ENCODE results near the gene DDIT4. TPM values are rescaled to one million over a fixed set of nuclear protein-coding genes. Genes with fewer than 3 reads are reported as not detected.
A peak's percentile ranks its signal among the peaks of the same experiment; 100 is the strongest.

DDIT4 gene
- total RNA-seq, 4 donors from 2014 or later, result 93.0 to 309 (median 134) TPM

GRCh38 chr10:72255977-72256729 lies 17.6 kb upstream of the DDIT4 start:
- WGBS, 2 donors, result 88 to 95% methylated on average over 6 of the region's 6 CpGs
- intact Hi-C loops (cut with DNase I), result no loop called here

GRCh38 chr10:72257051-72257892 lies 16.5 kb upstream of the DDIT4 start:
- H3K4me1 ChIP-seq, result peaks cover 70 to 87% of the 10 kb centered on the region in 2 donors
- DNase-seq, result peak; percentile 35 to 37

More at GRCh38 chr10:72255977-72256729, 17.6 kb upstream of the DDIT4 start:
- no peak for TF ChIP-seq CTCF (IDR thresholded peaks at IDR 0.05)
- TF ChIP-seq POLR2A (IDR thresholded peaks at IDR 0.05), result no peak
- Histone ChIP-seq H3K27me3 (no peaks in the 10 kb centered on the region), H3K27ac (peak overlapping the region; percentile 97 to 99 (median 98)), H3K4me3 (replicated peaks in 1 of 3) (no peak overlapping the region), H3K4me1 (peaks cover 67 to 89% of the 10 kb centered on the region in 2 donors), H3K9me3 (no peaks in the 10 kb centered on the region), H3K36me3 (no peaks in the 10 kb centered on the region)
- no peak for DNase-seq

GRCh38 chr10:72258617-72259016 lies 15.1 kb upstream of the DDIT4 start:
- no peak for DNase-seq
- TF ChIP-seq POLR2A (IDR thresholded peaks at IDR 0.05) (no peak), CTCF (IDR thresholded peaks at IDR 0.05) (no peak)
- Histone ChIP-seq H3K4me1 (peaks cover 68 to 82% of the 10 kb centered on the region in 2 donors), H3K27ac (peak overlapping the region; percentile 66 to 95 (median 85)), H3K4me3 (replicated peaks in 1 of 3) (no peak overlapping the region), H3K9me3 (no peaks in the 10 kb centered on the region), H3K36me3 (no peaks in the 10 kb centered on the region), H3K27me3 (no peaks in the 10 kb centered on the region)
- intact Hi-C loops (cut with DNase I), result no loop called here
- WGBS, 2 donors, result 88 to 99% methylated on average over 4 of the region's 4 CpGs

More at GRCh38 chr10:72257051-72257892, 16.5 kb upstream of the DDIT4 start:
- Histone ChIP-seq H3K27me3 (no peaks in the 10 kb centered on the region), H3K27ac (peak overlapping the region; percentile 97 to 99 (median 98)), H3K9me3 (no peaks in the 10 kb centered on the region), H3K36me3 (no peaks in the 10 kb centered on the region), H3K4me3 (replicated peaks in 1 of 3) (no peak overlapping the region)
- intact Hi-C loops (cut with DNase I), result no loop called here
- TF ChIP-seq CTCF (IDR thresholded peaks at IDR 0.05) (no peak), POLR2A (IDR thresholded peaks at IDR 0.05) (no peak)
- WGBS, 2 donors, result 78 to 82% methylated on average over 8 of the region's 8 CpGs

- peak in 1 of 2 donors; percentile 28 for DNase-seq
- H3K27ac ChIP-seq, result peak overlapping the region; percentile 66 to 95 (median 85)
- WGBS, 2 donors, result 42 to 46% methylated on average over 5 of the region's 5 CpGs
- H3K27me3 ChIP-seq, result no peaks in the 10 kb centered on the region
- no peaks in the 10 kb centered on the region for H3K36me3 ChIP-seq
- H3K9me3 ChIP-seq, result no peaks in the 10 kb centered on the region
- H3K4me3 ChIP-seq (replicated peaks in 1 of 3), result no peak overlapping the region
- peaks cover 62 to 82% of the 10 kb centered on the region in 2 donors for H3K4me1 ChIP-seq
- intact Hi-C loops (cut with DNase I), result loop anchor here (5.0 kb wide), 1 partner anchor 68 kb away; no protein-coding TSS in a partner anchor
- no peak for TF ChIP-seq CTCF (IDR thresholded peaks at IDR 0.05)
- peak in 1 of 2 donors; percentile 79 for TF ChIP-seq POLR2A (IDR thresholded peaks at IDR 0.05)
Measured at GRCh38 chr10:72259491-72260238, 14.1 kb upstream of the DDIT4 start.
